Glutamatergic neuron (in vitro differentiated cells): ENCODE data around the gene EPB41L4B. TPM values are rescaled to one million over a fixed set of nuclear protein-coding genes. Genes with fewer than 3 reads are reported as not detected.

Experiments
- DNase-seq: peaks from one replicate; pipeline ENCODE4 v3.0.0; 2022
- H3K27ac Mint-ChIP-seq: one replicate; pipeline ENCODE4 v1.8.0; 2020; ENCODE audit warnings: mild to moderate bottlenecking, mixed read lengths, inconsistent platforms; ENCODE audit not compliant: unreplicated experiment
- H3K27me3 Mint-ChIP-seq: one replicate; pipeline ENCODE4 v1.8.0; 2020; ENCODE audit warnings: mild to moderate bottlenecking, moderate library complexity, mixed read lengths, inconsistent platforms; ENCODE audit not compliant: unreplicated experiment
- H3K36me3 Mint-ChIP-seq: one replicate; pipeline ENCODE4 v1.8.0; 2020; ENCODE audit warnings: mild to moderate bottlenecking, mixed read lengths, inconsistent platforms; ENCODE audit not compliant: unreplicated experiment
- H3K4me1 Mint-ChIP-seq: one replicate; pipeline ENCODE4 v1.8.0; 2020; ENCODE audit warnings: mild to moderate bottlenecking, low read depth, mixed read lengths, inconsistent platforms; ENCODE audit not compliant: unreplicated experiment
- H3K4me3 Mint-ChIP-seq: one replicate; pipeline ENCODE4 v1.8.0; 2020; ENCODE audit warnings: mild to moderate bottlenecking, mixed read lengths, inconsistent platforms; ENCODE audit not compliant: unreplicated experiment
- H3K9me3 Mint-ChIP-seq: one replicate; pipeline ENCODE4 v1.8.0; 2020; ENCODE audit warnings: mild to moderate bottlenecking, moderate library complexity, mixed read lengths, inconsistent platforms; ENCODE audit not compliant: unreplicated experiment
- CTCF ChIP-seq: fragments of 200-600 bp; sonication (generic); IDR thresholded peaks from one replicate; pipeline ENCODE4 v1.5.0; 2021; ENCODE audit not compliant: partially characterized antibody, unreplicated experiment
- total RNA-seq: library from RNA; stranded (reverse); fragmentation: NEBNext Ultra II Directional; extraction: Animal tissue kit (Norgen Biotek cat#: 25700); gene quantifications from one replicate; pipeline ENCODE4 v1.2.1, GENCODE V29; 2021; ENCODE audit not compliant: unreplicated experiment

The EPB41L4B gene
- total RNA-seq, 1 donor from 2014 or later = 10.0 TPM

DNA sequence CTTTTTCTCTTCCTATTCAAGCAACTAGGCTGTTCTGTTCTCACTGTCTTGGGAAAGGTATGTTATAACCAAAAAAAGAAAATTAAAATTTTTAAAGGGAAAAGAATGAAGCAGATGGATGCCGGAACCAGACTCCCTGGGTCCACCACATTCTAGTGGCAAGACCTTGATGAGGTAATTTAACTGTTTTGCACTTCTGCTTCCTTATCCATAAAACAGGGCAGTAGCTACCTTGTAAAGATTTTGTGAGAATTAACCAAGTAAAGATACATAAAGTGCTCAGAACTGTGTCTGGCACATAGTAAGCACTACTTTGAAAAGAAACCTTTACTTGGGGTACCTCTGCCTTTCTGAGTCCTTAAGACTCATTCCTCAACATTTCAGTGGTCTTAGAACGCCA, 17.0 kb downstream of the EPB41L4B start:
- Mint-ChIP-seq H3K4me3 (no peak overlapping the region), H3K4me1 (peaks cover 10% of the 10 kb centered on the region), H3K27ac (no peak overlapping the region), H3K36me3 (peaks cover 4% of the 10 kb centered on the region), H3K9me3 (no peaks in the 10 kb centered on the region), H3K27me3 (no peaks in the 10 kb centered on the region)
- no peak for TF ChIP-seq CTCF
- DNase-seq = no peak

DNA sequence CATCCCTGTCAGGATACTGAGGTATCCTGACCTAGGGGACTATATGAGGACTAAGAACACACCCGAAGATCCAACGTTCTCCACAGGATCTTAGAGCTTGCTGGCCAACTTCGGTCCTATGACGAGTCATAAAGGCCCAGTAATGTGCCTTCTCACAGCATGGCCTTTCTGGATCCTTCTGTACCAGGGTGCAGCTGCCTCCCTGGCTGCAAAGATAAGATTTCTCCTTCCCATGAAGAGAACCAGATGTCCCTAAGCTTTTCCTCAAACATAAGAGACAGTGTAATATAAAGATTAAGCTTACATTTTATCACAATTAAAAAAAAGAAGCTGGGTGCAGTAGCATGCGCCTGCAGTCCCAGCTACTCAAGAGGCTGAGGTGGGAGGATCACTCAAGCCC, 18.3 kb downstream of the EPB41L4B start:
- no peak overlapping the region for H3K4me3 Mint-ChIP-seq
- H3K9me3 Mint-ChIP-seq = no peaks in the 10 kb centered on the region
- H3K27me3 Mint-ChIP-seq = no peaks in the 10 kb centered on the region
- TF ChIP-seq CTCF = no peak
- DNase-seq = no peak
- peaks cover 10% of the 10 kb centered on the region for H3K4me1 Mint-ChIP-seq
- peaks cover 4% of the 10 kb centered on the region for H3K36me3 Mint-ChIP-seq
- H3K27ac Mint-ChIP-seq = no peak overlapping the region

DNA sequence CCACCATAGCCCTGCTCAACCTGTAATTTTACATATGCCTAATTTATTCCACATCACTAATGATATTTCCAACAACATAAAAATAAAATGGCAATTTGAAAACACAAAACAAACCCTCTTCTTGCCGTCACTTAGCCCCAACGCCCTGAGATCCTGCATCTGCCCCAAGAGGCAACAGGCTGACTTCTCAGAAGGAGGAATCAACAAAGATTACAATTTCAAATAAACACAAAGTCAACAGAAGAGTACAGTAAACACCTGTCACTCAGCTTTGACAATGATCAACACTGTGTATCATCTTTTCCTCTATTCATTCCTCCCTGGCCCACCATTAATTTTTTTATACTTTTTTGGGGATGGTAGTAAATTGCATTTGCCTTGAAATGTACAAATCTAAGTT, 19.8 kb downstream of the EPB41L4B start:
- DNase-seq = no peak
- Mint-ChIP-seq H3K4me3 (no peak overlapping the region), H3K27ac (no peak overlapping the region), H3K4me1 (peaks cover 6% of the 10 kb centered on the region), H3K9me3 (no peaks in the 10 kb centered on the region), H3K27me3 (no peaks in the 10 kb centered on the region), H3K36me3 (peaks cover 4% of the 10 kb centered on the region)
- TF ChIP-seq CTCF = no peak

- no peak for DNase-seq
- Mint-ChIP-seq H3K9me3 (no peaks in the 10 kb centered on the region), H3K27me3 (no peaks in the 10 kb centered on the region), H3K36me3 (peaks cover 4% of the 10 kb centered on the region), H3K4me3 (no peak overlapping the region), H3K27ac (no peak overlapping the region), H3K4me1 (peaks cover 5% of the 10 kb centered on the region)
- TF ChIP-seq CTCF = no peak
These were observed 21.0 kb downstream of the EPB41L4B start for GRCh38 chr9:109299891-109300290.

DNA sequence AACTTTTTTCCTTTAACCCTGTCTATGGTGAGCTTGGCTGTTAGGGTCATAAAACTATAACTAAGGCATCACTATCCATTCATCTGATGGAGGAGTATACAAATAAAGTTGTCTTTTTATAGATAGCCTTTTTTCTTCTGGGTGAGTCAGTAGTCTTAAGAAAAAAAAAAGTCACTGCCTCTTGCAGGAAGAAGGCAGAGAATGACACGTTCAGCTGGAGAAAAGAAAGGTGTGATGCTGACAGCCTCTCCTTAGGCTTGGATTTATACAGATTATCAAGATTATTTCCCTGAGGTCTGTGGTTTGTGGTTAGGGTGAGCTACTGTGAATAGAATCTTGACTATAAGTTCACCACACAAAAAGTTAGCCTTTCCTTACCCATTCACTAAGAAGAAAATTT, 23.0 kb downstream of the EPB41L4B start:
- H3K27ac Mint-ChIP-seq = no peak overlapping the region
- no peak for DNase-seq
- TF ChIP-seq CTCF = no peak
- no peak overlapping the region for H3K4me3 Mint-ChIP-seq
- H3K27me3 Mint-ChIP-seq = no peaks in the 10 kb centered on the region
- H3K4me1 Mint-ChIP-seq = no peaks in the 10 kb centered on the region
- H3K9me3 Mint-ChIP-seq = no peaks in the 10 kb centered on the region
- peaks cover 4% of the 10 kb centered on the region for H3K36me3 Mint-ChIP-seq
